HCT116 (cell line): Measurements from ENCODE around the gene C17orf67. TPM values are rescaled to one million over a fixed set of nuclear protein-coding genes. Genes with fewer than 3 reads are reported as not detected.

Source experiments
- ATAC-seq: fragments of 200-7000 bp; cut with Tn5 transposase; 2 replicates; pipeline ENCODE4 v1.9.1; 2020; ENCODE audit warnings: mild to moderate bottlenecking, moderate library complexity
- BruUV-seq: library from RNA; stranded (reverse); fragments of 400-500 nt; replicated peaks from 2 replicates; lab custom pipeline; 2021; lab: Mats Ljungman, UMichigan
- CTCF ChIA-PET: fragments of 300-600 bp; sonication (Branson Sonifier 250); formaldehyde crosslinking; loops from one replicate; lab custom pipeline; 2021; ENCODE audit warnings: antibody characterized with exemption; lab: Charles Lee
- POLR2A ChIA-PET: fragments of 300-600, 350-600 bp; sonication (Branson Sonifier 250); formaldehyde crosslinking; loops from one replicate; lab custom pipeline; 2021; ENCODE audit warnings: antibody characterized with exemption; lab: Charles Lee
- RAD21 ChIA-PET, 2 experiments: fragments of 300-600 bp; sonication (Branson Sonifier 250); formaldehyde crosslinking; loops; one replicate each; lab custom pipeline; 2023; ENCODE audit warnings: low total read pairs in 2 of 2; ENCODE audit not compliant: uncharacterized antibody in 2 of 2, unreplicated experiment in 2 of 2, low non-redundant PET in 1 of 2; lab: Charles Lee
- DNase-seq: peaks from one replicate; pipeline ENCODE4 v3.0.0-alpha.2; 2010; ENCODE audit warnings: low read depth, low spot score
- H2AFZ ChIP-seq: fragments of 200-600 bp; shearing (Covaris generic), sonication (generic); 2 replicates; pipeline ENCODE4 v1.6.1; 2017; ENCODE audit warnings: low read depth, mixed run types, mixed read lengths, antibody characterized with exemption, low read length; ENCODE audit not compliant: poor library complexity, severe bottlenecking
- H3K27ac ChIP-seq: 2 replicates; pipeline ENCODE4 v1.5.1; 2012; ENCODE audit warnings: low read depth, low read length
- H3K27me3 ChIP-seq: fragments of 200-600 bp; sonication (generic); 2 replicates; pipeline ENCODE4 v1.6.1; 2016; ENCODE audit warnings: mixed run types, low read length, mixed read lengths; ENCODE audit not compliant: insufficient read depth
- H3K36me3 ChIP-seq, 2 experiments: fragments of 200-500 bp in 1 of 2; fragments of 200-600 bp in 1 of 2; sonication (Bioruptor generic) in 1 of 2; sonication (generic) in 1 of 2; 2 replicates each; pipeline versions ENCODE4 v1.5.1 to v1.6.1; 2014 to 2016; ENCODE audit warnings: low read length in 2 of 2, inconsistent platforms in 1 of 2, mixed read lengths in 1 of 2, mixed run types in 1 of 2; ENCODE audit not compliant: insufficient read depth in 2 of 2, control insufficient read depth in 1 of 2
- H3K4me1 ChIP-seq, 2 experiments: fragments of 200-600 bp in 1 of 2; sonication (generic) in 1 of 2; 2 replicates each; pipeline versions ENCODE4 v1.5.1 to v1.6.1; 2012 to 2017; ENCODE audit warnings: low read length in 2 of 2, inconsistent platforms in 1 of 2, mild to moderate bottlenecking in 1 of 2, mixed read lengths in 1 of 2, mixed run types in 1 of 2, moderate library complexity in 1 of 2; ENCODE audit not compliant: insufficient read depth in 2 of 2, control insufficient read depth in 1 of 2
- H3K4me2 ChIP-seq: fragments of 200-600 bp; sonication (generic); 2 replicates; pipeline ENCODE4 v1.6.1; 2017; ENCODE audit warnings: mixed run types, low read length, mixed read lengths
- H3K4me3 ChIP-seq, 2 experiments: fragments of 200-600 bp in 1 of 2; sonication (generic) in 1 of 2; replicated peaks in 1 of 2; 2 replicates each; pipeline ENCODE4 v1.5.1; 2011 to 2016; ENCODE audit warnings: low read length in 2 of 2, control low read depth in 1 of 2, low read depth in 1 of 2, mild to moderate bottlenecking in 1 of 2, mixed read lengths in 1 of 2, mixed run types in 1 of 2
- H3K79me2 ChIP-seq: fragments of 200-600 bp; sonication (generic); 2 replicates; pipeline ENCODE4 v1.6.1; 2017; ENCODE audit warnings: mild to moderate bottlenecking, mixed run types, low read length, moderate library complexity, mixed read lengths; ENCODE audit not compliant: insufficient read depth
- H3K9ac ChIP-seq: fragments of 200-600 bp; sonication (generic); 2 replicates; pipeline ENCODE4 v1.6.1; 2016; ENCODE audit warnings: low read length, mixed read lengths
- H3K9me2 ChIP-seq: fragments of 200-600 bp; sonication (generic), shearing (Covaris generic); 2 replicates; pipeline ENCODE4 v1.6.1; 2017; ENCODE audit warnings: mixed run types, mild to moderate bottlenecking, moderate library complexity; ENCODE audit not compliant: insufficient read depth
- H3K9me3 ChIP-seq, 2 experiments: fragments of 200-500 bp in 1 of 2; fragments of 200-600 bp in 1 of 2; sonication (Bioruptor generic) in 1 of 2; sonication (generic) in 1 of 2; 2 replicates each; pipeline ENCODE4 v1.6.1; 2014 to 2017; ENCODE audit warnings: low read length in 2 of 2, mixed read lengths in 2 of 2, inconsistent platforms in 1 of 2, low read depth in 1 of 2, mild to moderate bottlenecking in 1 of 2, mixed run types in 1 of 2, moderate library complexity in 1 of 2; ENCODE audit not compliant: control insufficient read depth in 1 of 2, insufficient read depth in 1 of 2
- H4K20me1 ChIP-seq: fragments of 200-600 bp; sonication (generic), shearing (Covaris generic); 2 replicates; pipeline ENCODE4 v1.6.1; 2017; ENCODE audit warnings: mixed run types, mild to moderate bottlenecking, moderate library complexity; ENCODE audit not compliant: insufficient read depth
- ATF3 ChIP-seq: IDR thresholded peaks from 2 replicates; pipeline ENCODE4 v1.6.1; 2012
- CBX3 ChIP-seq: IDR thresholded peaks from 2 replicates; pipeline ENCODE4 v1.6.1; 2012; ENCODE audit warnings: low read depth
- CEBPB ChIP-seq: IDR thresholded peaks from 2 replicates; pipeline ENCODE4 v1.6.1; 2012; ENCODE audit warnings: low read depth
- CTCF ChIP-seq, 3 experiments: fragments of 200-600 bp in 1 of 3; sonication (generic) in 1 of 3; IDR thresholded peaks in 2 of 3; conservative IDR thresholded peaks in 1 of 3; 2 replicates each; pipeline ENCODE4 v1.5.1; 2012 to 2017; ENCODE audit warnings: low read depth in 2 of 3, low read length in 2 of 3, antibody characterized with exemption in 1 of 3, borderline replicate concordance in 1 of 3, control low read depth in 1 of 3, mild to moderate bottlenecking in 1 of 3, mixed read lengths in 1 of 3, mixed run types in 1 of 3, moderate library complexity in 1 of 3; ENCODE audit not compliant: insufficient read depth in 1 of 3
- EGR1 ChIP-seq: IDR thresholded peaks from 2 replicates; pipeline ENCODE4 v1.6.1; 2012; ENCODE audit warnings: low read depth
- ELF1 ChIP-seq: IDR thresholded peaks from 2 replicates; pipeline ENCODE4 v1.6.1; 2012; ENCODE audit warnings: low read depth, borderline replicate concordance
- EZH2phosphoT487 ChIP-seq: fragments of 200-600 bp; IDR thresholded peaks from 2 replicates; pipeline ENCODE4 v1.6.1; 2018; ENCODE audit warnings: antibody characterized with exemption, borderline replicate concordance
- FOSL1 ChIP-seq: IDR thresholded peaks from 2 replicates; pipeline ENCODE4 v1.6.1; 2012; ENCODE audit warnings: low read depth
- MAX ChIP-seq: IDR thresholded peaks from 2 replicates; pipeline ENCODE4 v1.6.1; 2012
- POLR2A ChIP-seq: IDR thresholded peaks from 2 replicates; pipeline ENCODE4 v1.7.0; 2011; ENCODE audit warnings: borderline replicate concordance; ENCODE audit not compliant: insufficient read depth, insufficient read length; ENCODE audit errors: extremely low read depth
- POLR2AphosphoS5 ChIP-seq: IDR thresholded peaks from 2 replicates; pipeline ENCODE4 v1.6.1; 2011; ENCODE audit warnings: mild to moderate bottlenecking, low read depth, low read length, moderate library complexity
- RAD21 ChIP-seq: IDR thresholded peaks from 2 replicates; pipeline ENCODE4 v1.6.1; 2012; ENCODE audit warnings: low read depth, mild to moderate bottlenecking
- REST ChIP-seq: IDR thresholded peaks from 2 replicates; pipeline ENCODE4 v1.6.1; 2012; ENCODE audit warnings: low read depth
- SIN3A ChIP-seq: IDR thresholded peaks from 2 replicates; pipeline ENCODE4 v1.6.1; 2012; ENCODE audit warnings: low read depth
- SP1 ChIP-seq: IDR thresholded peaks from 2 replicates; pipeline ENCODE4 v1.6.1; 2012; ENCODE audit warnings: low read depth
- SRF ChIP-seq: IDR thresholded peaks from 2 replicates; pipeline ENCODE4 v1.6.1; 2012; ENCODE audit warnings: low read depth
- YY1 ChIP-seq: IDR thresholded peaks from 2 replicates; pipeline ENCODE4 v1.6.1; 2011; ENCODE audit warnings: low read length, low read depth, moderate library complexity, mild to moderate bottlenecking; ENCODE audit not compliant: insufficient replicate concordance; ENCODE audit errors: extremely low read depth
- ZBTB33 ChIP-seq: IDR thresholded peaks from 2 replicates; pipeline ENCODE4 v1.6.1; 2011; ENCODE audit warnings: mild to moderate bottlenecking, low read length, moderate library complexity; ENCODE audit not compliant: insufficient replicate concordance; ENCODE audit errors: extremely low read depth
- ZFX ChIP-seq: fragments of 450-650 bp; IDR thresholded peaks from 2 replicates; pipeline ENCODE4 v1.6.1; 2017
- ZNF274 ChIP-seq: fragments of 200-500 bp; sonication (Bioruptor generic); IDR thresholded peaks from 2 replicates; pipeline ENCODE4 v1.6.1; 2014; ENCODE audit warnings: mild to moderate bottlenecking, low read depth, low read length, inconsistent platforms
- intact Hi-C: fragments of 100-400 bp; cut with micrococcal nuclease; formaldehyde crosslinking; loops from 2 replicates; pipeline ENCODE4 v1.10.0; 2022
- total RNA-seq: library from RNA; stranded (reverse); gene quantifications from one replicate; pipeline ENCODE4 v1.2.1, GENCODE V29; 2021; ENCODE audit not compliant: unreplicated experiment

C17orf67 gene
- total RNA-seq, 1 experiment from 2014 or later = 0.84 TPM

GRCh38 chr17:56756536-56756935, 77.2 kb downstream of the C17orf67 start:
- ATAC-seq = peak; percentile 41
- TF ChIP-seq SRF (no peak), EGR1 (no peak), SP1 (no peak), FOSL1 (no peak), CTCF (IDR thresholded peaks at IDR 0.05 in 2 of 3, conservative IDR thresholded peaks at IDR 0.05 in 1 of 3; ENCODE audit: borderline replicate concordance in 1 of 3, insufficient read depth in 1 of 3, low read depth in 2 of 3, low read length in 2 of 3) (no peak), RAD21 (no peak), POLR2A (no peak), SIN3A (no peak), ELF1 (no peak), ZBTB33 (no peak), ZFX (no peak), ZNF274 (no peak), MAX (no peak), REST (no peak), ATF3 (no peak), CEBPB (no peak), YY1 (no peak), CBX3 (no peak), EZH2phosphoT487 (no peak), POLR2AphosphoS5 (no peak)
- TF ChIP-seq, all 23 proteins: peak for 0

More at GRCh38 chr17:56756536-56756935, 77.2 kb downstream of the C17orf67 start:
- DNase-seq = no peak
- POLR2A ChIA-PET = no interaction called here
- Histone ChIP-seq H4K20me1 (no peaks in the 10 kb centered on the region), H3K4me2 (no peak overlapping the region; the same call in 1 of the 2 replicates), H3K9me2 (no peaks in the 10 kb centered on the region), H3K27ac (no peak overlapping the region), H3K9ac (no peak overlapping the region), H3K9me3 (no peaks in the 10 kb centered on the region), H3K27me3 (no peaks in the 10 kb centered on the region), H3K4me3 (no peak overlapping the region), H3K4me1 (peaks cover 9 to 12% of the 10 kb centered on the region in 2 experiments), H3K79me2 (no peaks in the 10 kb centered on the region), H2AFZ (peak overlapping the region; percentile 39), H3K36me3 (no peaks in the 10 kb centered on the region)
- intact Hi-C loops = no loop called here
- RAD21 ChIA-PET = no interaction called here
- no TSS peak for BruUV-seq
- CTCF ChIA-PET = interaction anchor here (1.0 to 1.9 kb wide), 2 partner anchors 23 to 257 kb away, joined by 6 to 8 read pairs; no protein-coding TSS in a partner anchor
